HepG2 (cell line): ENCODE data around the gene SLIT1. TPM values are rescaled to one million over a fixed set of nuclear protein-coding genes. Genes with fewer than 3 reads are reported as not detected.

Source experiments
- ASH2L ChIP-seq: fragments of 300-600, 200-600 bp; sonication (generic); IDR thresholded peaks from 2 replicates; pipeline ENCODE4 v1.7.0; 2017; ENCODE audit warnings: low read depth, mild to moderate bottlenecking, moderate library complexity, mixed read lengths, low read length; ENCODE audit not compliant: insufficient read length
- ATF7-NPFF ChIP-seq: sonication (generic); formaldehyde crosslinking; IDR thresholded peaks from 2 replicates; pipeline ENCODE4 v1.8.1; 2023; ENCODE audit warnings: mild to moderate bottlenecking, low read depth, missing genetic modification reagents, moderate library complexity
- BRD4 ChIP-seq: sonication (generic); formaldehyde crosslinking; IDR thresholded peaks from 2 replicates; pipeline ENCODE4 v1.4.0; 2020; ENCODE audit warnings: missing genetic modification reagents
- KLF12 ChIP-seq: sonication (generic); formaldehyde crosslinking; IDR thresholded peaks from 2 replicates; pipeline ENCODE4 v1.4.0; 2020; ENCODE audit warnings: missing genetic modification reagents, borderline replicate concordance
- KMT2B ChIP-seq: IDR thresholded peaks from 2 replicates; pipeline ENCODE4 v1.6.1; 2016; ENCODE audit warnings: missing genetic modification reagents, missing compliant biosample characterization
- MZF1 ChIP-seq: sonication (generic); formaldehyde crosslinking; IDR thresholded peaks from 2 replicates; pipeline ENCODE4 v1.8.1; 2023; ENCODE audit warnings: mild to moderate bottlenecking, missing genetic modification reagents, borderline replicate concordance
- NCOA2 ChIP-seq: sonication (generic); formaldehyde crosslinking; IDR thresholded peaks from 2 replicates; pipeline ENCODE4 v1.8.0; 2022; ENCODE audit warnings: inconsistent platforms
- PAX8 ChIP-seq: sonication (generic); formaldehyde crosslinking; IDR thresholded peaks from 2 replicates; pipeline ENCODE4 v1.8.0; 2022; ENCODE audit warnings: mild to moderate bottlenecking, missing genetic modification reagents, borderline replicate concordance
- RBM22 ChIP-seq: fragments of 200-400 bp; formaldehyde crosslinking; optimal IDR thresholded peaks from 2 replicates; pipeline ENCODE3; 2017; ENCODE audit warnings: mild to moderate bottlenecking, low read length, moderate library complexity
- TBX2 ChIP-seq: sonication (generic); formaldehyde crosslinking; IDR thresholded peaks from 2 replicates; pipeline ENCODE4 v1.5.0; 2020; ENCODE audit warnings: missing genetic modification reagents, mild to moderate bottlenecking, borderline replicate concordance
- ZNF282 ChIP-seq: fragments of 450-650 bp; IDR thresholded peaks from 2 replicates; pipeline ENCODE4 v1.6.1; 2018; ENCODE audit not compliant: partially characterized antibody
- ZNF383 ChIP-seq: sonication (generic); formaldehyde crosslinking; IDR thresholded peaks from 2 replicates; pipeline ENCODE4 v1.4.0; 2020; ENCODE audit warnings: missing genetic modification reagents, mild to moderate bottlenecking, borderline replicate concordance
- ZNF468 ChIP-seq: sonication (generic); formaldehyde crosslinking; IDR thresholded peaks from 2 replicates; pipeline ENCODE4 v1.8.0; 2022; ENCODE audit warnings: mild to moderate bottlenecking, moderate library complexity, missing genetic modification reagents
- polyA plus RNA-seq, 8 experiments: library from polyadenylated mRNA; depleted of rRNA in 3 of 8; stranded (reverse) in 7 of 8; unstranded in 1 of 8; fragments of >200 nt; fragmentation: Illumina TruSeq in 4 of 8; extraction: Trizol in 4 of 8; gene quantifications; 2 replicates each; pipeline versions ENCODE4 v1.2.1 to v1.2.3, GENCODE V29; 2011 to 2016; ENCODE audit warnings: low read depth in 4 of 8, missing spikeins in 1 of 8, mixed read lengths in 1 of 8; ENCODE audit not compliant: insufficient read depth in 1 of 8
- total RNA-seq, 5 experiments: library from RNA; depleted of rRNA; stranded (reverse); fragments of >200 nt; fragmentation: Illumina TruSeq; extraction: Trizol; gene quantifications; 2 replicates each; pipeline ENCODE4 v1.2.3, GENCODE V29; 2016; ENCODE audit warnings: low read depth in 1 of 5
- TF ChIP-seq, protein P1 (sequence below): fragments of 450-650 bp; IDR thresholded peaks from 2 replicates; pipeline ENCODE4 v1.6.1; 2017
- TF ChIP-seq, protein P2 (sequence below): sonication (generic); formaldehyde crosslinking; IDR thresholded peaks from 2 replicates; pipeline ENCODE4 v1.4.0; 2020; ENCODE audit warnings: missing genetic modification reagents, borderline replicate concordance
- TF ChIP-seq, protein P3 (sequence below): sonication (generic); formaldehyde crosslinking; IDR thresholded peaks from 2 replicates; pipeline ENCODE4 v1.4.0; 2020; ENCODE audit warnings: missing genetic modification reagents
- TF ChIP-seq, protein P4 (sequence below): sonication (generic); formaldehyde crosslinking; IDR thresholded peaks from 2 replicates; pipeline ENCODE4 v1.8.1; 2023; ENCODE audit warnings: missing genetic modification reagents, inconsistent platforms, borderline replicate concordance
- TF ChIP-seq, protein P5 (sequence below): sonication (generic); formaldehyde crosslinking; IDR thresholded peaks from 2 replicates; pipeline ENCODE4 v1.4.0; 2020; ENCODE audit warnings: missing genetic modification reagents, mild to moderate bottlenecking, borderline replicate concordance

SLIT1 gene
- total and polyA plus RNA-seq, 2 of the 13 experiments (the other 11 are each of a cell fraction or from before 2014, with no cell fraction given), result 0.09 to 0.33 TPM

DNA sequence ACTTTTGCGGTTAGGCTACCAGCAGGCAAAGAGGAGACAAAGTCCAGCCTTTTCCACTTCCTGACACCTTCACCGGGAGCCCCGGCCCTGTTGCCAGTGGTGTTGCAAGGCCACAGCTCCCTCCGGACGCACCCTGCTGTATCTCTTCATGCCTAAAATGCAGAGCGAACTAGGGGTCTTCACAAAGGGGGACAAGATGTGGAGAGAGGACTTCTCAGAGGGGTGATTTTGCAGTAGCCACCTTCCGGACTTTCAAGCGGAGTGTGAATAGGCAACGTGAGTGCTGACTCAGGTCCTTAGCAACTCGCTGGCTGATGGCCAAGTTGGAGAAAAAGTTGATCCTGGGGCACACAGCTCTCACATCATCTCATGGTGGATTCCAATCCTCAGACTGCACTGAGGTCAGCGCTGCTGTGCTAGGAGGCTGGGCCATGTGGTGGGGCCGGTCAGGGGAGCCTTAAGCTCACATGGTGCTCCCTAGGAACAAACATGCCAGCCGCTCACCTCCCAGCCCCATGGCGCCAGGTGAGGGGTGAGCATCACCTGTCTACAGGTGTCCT, 187.3 kb downstream of the SLIT1 start (continued):
- TF ChIP-seq, protein P1, sequence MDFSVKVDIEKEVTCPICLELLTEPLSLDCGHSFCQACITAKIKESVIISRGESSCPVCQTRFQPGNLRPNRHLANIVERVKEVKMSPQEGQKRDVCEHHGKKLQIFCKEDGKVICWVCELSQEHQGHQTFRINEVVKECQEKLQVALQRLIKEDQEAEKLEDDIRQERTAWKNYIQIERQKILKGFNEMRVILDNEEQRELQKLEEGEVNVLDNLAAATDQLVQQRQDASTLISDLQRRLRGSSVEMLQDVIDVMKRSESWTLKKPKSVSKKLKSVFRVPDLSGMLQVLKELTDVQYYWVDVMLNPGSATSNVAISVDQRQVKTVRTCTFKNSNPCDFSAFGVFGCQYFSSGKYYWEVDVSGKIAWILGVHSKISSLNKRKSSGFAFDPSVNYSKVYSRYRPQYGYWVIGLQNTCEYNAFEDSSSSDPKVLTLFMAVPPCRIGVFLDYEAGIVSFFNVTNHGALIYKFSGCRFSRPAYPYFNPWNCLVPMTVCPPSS, result no peak
- TF ChIP-seq, protein P2, sequence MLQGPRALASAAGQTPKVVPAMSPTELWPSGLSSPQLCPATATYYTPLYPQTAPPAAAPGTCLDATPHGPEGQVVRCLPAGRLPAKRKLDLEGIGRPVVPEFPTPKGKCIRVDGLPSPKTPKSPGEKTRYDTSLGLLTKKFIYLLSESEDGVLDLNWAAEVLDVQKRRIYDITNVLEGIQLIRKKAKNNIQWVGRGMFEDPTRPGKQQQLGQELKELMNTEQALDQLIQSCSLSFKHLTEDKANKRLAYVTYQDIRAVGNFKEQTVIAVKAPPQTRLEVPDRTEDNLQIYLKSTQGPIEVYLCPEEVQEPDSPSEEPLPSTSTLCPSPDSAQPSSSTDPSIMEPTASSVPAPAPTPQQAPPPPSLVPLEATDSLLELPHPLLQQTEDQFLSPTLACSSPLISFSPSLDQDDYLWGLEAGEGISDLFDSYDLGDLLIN, result no peak
- TF ChIP-seq KLF12 (CRISPR knock-in tag), result no peak
- TF ChIP-seq RBM22, result peak; percentile 57
- TF ChIP-seq, protein P3, sequence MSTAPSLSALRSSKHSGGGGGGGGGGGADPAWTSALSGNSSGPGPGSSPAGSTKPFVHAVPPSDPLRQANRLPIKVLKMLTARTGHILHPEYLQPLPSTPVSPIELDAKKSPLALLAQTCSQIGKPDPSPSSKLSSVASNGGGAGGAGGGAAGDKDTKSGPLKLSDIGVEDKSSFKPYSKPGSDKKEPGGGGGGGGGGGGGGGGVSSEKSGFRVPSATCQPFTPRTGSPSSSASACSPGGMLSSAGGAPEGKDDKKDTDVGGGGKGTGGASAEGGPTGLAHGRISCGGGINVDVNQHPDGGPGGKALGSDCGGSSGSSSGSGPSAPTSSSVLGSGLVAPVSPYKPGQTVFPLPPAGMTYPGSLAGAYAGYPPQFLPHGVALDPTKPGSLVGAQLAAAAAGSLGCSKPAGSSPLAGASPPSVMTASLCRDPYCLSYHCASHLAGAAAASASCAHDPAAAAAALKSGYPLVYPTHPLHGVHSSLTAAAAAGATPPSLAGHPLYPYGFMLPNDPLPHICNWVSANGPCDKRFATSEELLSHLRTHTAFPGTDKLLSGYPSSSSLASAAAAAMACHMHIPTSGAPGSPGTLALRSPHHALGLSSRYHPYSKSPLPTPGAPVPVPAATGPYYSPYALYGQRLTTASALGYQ, result no peak
- no peak for TF ChIP-seq ZNF383 (CRISPR knock-in tag)
- no peak for TF ChIP-seq MZF1 (CRISPR knock-in tag)
- peak; percentile 60 for TF ChIP-seq ASH2L
- no peak for TF ChIP-seq ATF7-NPFF
- no peak for TF ChIP-seq PAX8
- TF ChIP-seq NCOA2, result peak; percentile 39; the same call in 1 of the 2 replicates
- TF ChIP-seq, protein P4, sequence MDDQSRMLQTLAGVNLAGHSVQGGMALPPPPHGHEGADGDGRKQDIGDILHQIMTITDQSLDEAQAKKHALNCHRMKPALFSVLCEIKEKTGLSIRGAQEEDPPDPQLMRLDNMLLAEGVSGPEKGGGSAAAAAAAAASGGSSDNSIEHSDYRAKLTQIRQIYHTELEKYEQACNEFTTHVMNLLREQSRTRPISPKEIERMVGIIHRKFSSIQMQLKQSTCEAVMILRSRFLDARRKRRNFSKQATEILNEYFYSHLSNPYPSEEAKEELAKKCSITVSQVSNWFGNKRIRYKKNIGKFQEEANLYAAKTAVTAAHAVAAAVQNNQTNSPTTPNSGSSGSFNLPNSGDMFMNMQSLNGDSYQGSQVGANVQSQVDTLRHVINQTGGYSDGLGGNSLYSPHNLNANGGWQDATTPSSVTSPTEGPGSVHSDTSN (CRISPR knock-in tag), result no peak
- TF ChIP-seq ZNF468 (CRISPR knock-in tag), result no peak
- TF ChIP-seq BRD4 (CRISPR knock-in tag), result no peak
- TF ChIP-seq TBX2, result peak; percentile 60; the same call in 1 of the 2 replicates
- TF ChIP-seq KMT2B, result no peak; the same call in 1 of the 2 replicates
- TF ChIP-seq, protein P5, sequence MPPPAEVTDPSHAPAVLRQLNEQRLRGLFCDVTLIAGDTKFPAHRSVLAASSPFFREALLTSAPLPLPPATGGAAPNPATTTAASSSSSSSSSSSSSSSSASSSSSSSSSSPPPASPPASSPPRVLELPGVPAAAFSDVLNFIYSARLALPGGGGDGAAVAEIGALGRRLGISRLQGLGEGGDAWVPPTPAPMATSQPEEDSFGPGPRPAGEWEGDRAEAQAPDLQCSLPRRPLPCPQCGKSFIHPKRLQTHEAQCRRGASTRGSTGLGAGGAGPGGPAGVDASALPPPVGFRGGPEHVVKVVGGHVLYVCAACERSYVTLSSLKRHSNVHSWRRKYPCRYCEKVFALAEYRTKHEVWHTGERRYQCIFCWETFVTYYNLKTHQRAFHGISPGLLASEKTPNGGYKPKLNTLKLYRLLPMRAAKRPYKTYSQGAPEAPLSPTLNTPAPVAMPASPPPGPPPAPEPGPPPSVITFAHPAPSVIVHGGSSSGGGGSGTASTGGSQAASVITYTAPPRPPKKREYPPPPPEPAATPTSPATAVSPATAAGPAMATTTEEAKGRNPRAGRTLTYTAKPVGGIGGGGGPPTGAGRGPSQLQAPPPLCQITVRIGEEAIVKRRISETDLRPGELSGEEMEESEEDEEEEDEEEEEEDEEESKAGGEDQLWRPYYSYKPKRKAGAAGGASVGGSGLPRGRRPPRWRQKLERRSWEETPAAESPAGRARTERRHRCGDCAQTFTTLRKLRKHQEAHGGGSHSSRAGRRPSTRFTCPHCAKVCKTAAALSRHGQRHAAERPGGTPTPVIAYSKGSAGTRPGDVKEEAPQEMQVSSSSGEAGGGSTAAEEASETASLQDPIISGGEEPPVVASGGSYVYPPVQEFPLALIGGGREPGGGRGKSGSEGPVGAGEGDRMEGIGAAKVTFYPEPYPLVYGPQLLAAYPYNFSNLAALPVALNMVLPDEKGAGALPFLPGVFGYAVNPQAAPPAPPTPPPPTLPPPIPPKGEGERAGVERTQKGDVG, result 0 out of 2 replicates have a peak, but pooled peaks have one; percentile 46
- TF ChIP-seq ZNF282, result no peak
